Measurements from ENCODE around the gene KDSR. TPM values are rescaled to one million over a fixed set of nuclear protein-coding genes. Genes with fewer than 3 reads are reported as not detected.
"Not testable (repeated sequence)": the region's sequence is repeated elsewhere in the genome, so short reads cannot be mapped to it uniquely, and the experiment has no call there.

Gene KDSR
- polyA plus RNA-seq, 3 donors: 9.6 to 38.5 (median 29.9) TPM

DNA sequence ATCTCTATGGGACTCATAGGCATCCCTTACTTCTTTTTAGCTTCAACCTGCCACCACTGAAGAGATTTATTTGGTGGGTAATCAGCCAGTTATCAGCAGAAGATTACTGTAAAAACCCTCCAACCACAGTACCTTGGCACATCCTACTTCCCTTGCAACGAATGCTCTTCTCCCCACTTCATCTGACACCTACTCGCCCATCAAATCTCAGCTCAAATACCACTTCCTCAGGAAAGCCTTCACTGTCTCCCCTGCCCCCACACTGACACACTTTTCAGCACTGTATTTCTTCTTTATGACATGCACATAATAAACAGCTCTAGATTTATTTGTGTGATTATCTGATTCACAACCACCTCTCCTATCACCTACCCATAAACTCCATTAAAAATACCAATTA, 3.1 kb downstream of the KDSR start:
- no peak for DNase-seq
- H3K4me3 Mint-ChIP-seq: no peak overlapping the region
- Histone ChIP-seq H3K4me1 (ENCODE audit: control insufficient read depth in 1 of 2, insufficient read depth in 2 of 2, low read length in 2 of 2) (peaks cover 14 to 22% of the 10 kb centered on the region in 2 donors), H2AFZ (ENCODE audit: insufficient read depth, low read depth, low read length, poor library complexity, severe bottlenecking) (no peak overlapping the region), H3K9me3 (replicated peaks in 1 of 2; ENCODE audit: control insufficient read depth in 1 of 2, insufficient read depth in 1 of 2, low read length in 2 of 2) (no peaks in the 10 kb centered on the region), H3K27me3 (ENCODE audit: control insufficient read depth in 2 of 2, insufficient read depth in 2 of 2, low read length in 2 of 2) (peaks cover 0 to 5% of the 10 kb centered on the region in 2 donors), H3K27ac (ENCODE audit: low read depth in 1 of 2, low read length in 2 of 2) (no peak overlapping the region), H4K20me1 (ENCODE audit: insufficient read depth, low read length) (no peaks in the 10 kb centered on the region), H3K36me3 (replicated peaks in 1 of 2; ENCODE audit: control insufficient read depth in 1 of 2, insufficient read depth in 2 of 2, low read length in 2 of 2) (peaks cover 14 to 28% of the 10 kb centered on the region in 2 donors), H3K79me2 (ENCODE audit: insufficient read depth, low read length) (peaks cover 7% of the 10 kb centered on the region), H3K9ac (ENCODE audit: insufficient read depth, low read length, poor library complexity, severe bottlenecking) (no peak overlapping the region), H3K4me3 (replicated peaks in 1 of 3; ENCODE audit: low read depth in 2 of 3, low read length in 3 of 3) (no peak overlapping the region), H3K4me2 (replicated peaks; ENCODE audit: extremely low read depth, low read length, poor library complexity, severe bottlenecking) (no peak overlapping the region)
- no peak overlapping the region for H3K27ac Mint-ChIP-seq
- peaks cover 5 to 8% (median 6%) of the 10 kb centered on the region in 3 donors for H3K27me3 Mint-ChIP-seq (ENCODE audit: low read depth in 3 of 3)
- TF ChIP-seq, protein P1, sequence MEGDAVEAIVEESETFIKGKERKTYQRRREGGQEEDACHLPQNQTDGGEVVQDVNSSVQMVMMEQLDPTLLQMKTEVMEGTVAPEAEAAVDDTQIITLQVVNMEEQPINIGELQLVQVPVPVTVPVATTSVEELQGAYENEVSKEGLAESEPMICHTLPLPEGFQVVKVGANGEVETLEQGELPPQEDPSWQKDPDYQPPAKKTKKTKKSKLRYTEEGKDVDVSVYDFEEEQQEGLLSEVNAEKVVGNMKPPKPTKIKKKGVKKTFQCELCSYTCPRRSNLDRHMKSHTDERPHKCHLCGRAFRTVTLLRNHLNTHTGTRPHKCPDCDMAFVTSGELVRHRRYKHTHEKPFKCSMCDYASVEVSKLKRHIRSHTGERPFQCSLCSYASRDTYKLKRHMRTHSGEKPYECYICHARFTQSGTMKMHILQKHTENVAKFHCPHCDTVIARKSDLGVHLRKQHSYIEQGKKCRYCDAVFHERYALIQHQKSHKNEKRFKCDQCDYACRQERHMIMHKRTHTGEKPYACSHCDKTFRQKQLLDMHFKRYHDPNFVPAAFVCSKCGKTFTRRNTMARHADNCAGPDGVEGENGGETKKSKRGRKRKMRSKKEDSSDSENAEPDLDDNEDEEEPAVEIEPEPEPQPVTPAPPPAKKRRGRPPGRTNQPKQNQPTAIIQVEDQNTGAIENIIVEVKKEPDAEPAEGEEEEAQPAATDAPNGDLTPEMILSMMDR (IDR thresholded peaks at IDR 0.05): no peak
- peaks cover 25% of the 10 kb centered on the region for H3K4me1 Mint-ChIP-seq
- intact Hi-C loops (cut with micrococcal nuclease): loop anchor here in 1 of 2 donors (10.0 kb wide), 1 partner anchor 61 kb away; the partner anchor contains the start of gene VPS4B
- WGBS (ENCODE audit: insufficient coverage): 17% methylated on average over 2 of the region's 2 CpGs
- peaks cover 19 to 20% of the 10 kb centered on the region in 2 donors for H3K36me3 Mint-ChIP-seq
- H3K9me3 Mint-ChIP-seq: peaks cover 0 to under 1% (median 0%) of the 10 kb centered on the region in 7 donors

DNA sequence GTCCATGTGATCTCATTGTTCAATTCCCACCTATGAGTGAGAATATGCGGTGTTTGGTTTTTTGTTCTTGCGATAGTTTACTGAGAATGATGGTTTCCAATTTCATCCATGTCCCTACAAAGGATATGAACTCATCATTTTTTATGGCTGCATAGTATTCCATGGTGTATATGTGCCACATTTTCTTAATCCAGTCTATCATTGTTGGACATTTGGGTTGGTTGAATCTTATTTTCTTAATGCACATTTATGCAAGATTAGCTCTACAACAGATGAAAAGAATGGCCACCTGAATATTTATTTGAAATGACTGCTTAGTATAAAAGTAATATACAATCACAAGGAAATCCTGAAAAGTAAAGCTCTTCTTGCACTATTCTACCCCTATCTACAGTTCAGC, 3.6 kb downstream of the KDSR start:
- H3K27ac ChIP-seq (ENCODE audit: low read depth in 1 of 2, low read length in 2 of 2); H3K27me3 Mint-ChIP-seq (ENCODE audit: low read depth in 3 of 3); DNase-seq; H3K4me2 ChIP-seq (replicated peaks; ENCODE audit: extremely low read depth, low read length, poor library complexity, severe bottlenecking); H3K4me3 ChIP-seq (replicated peaks in 1 of 3; ENCODE audit: low read depth in 2 of 3, low read length in 3 of 3); H3K79me2 ChIP-seq (ENCODE audit: insufficient read depth, low read length); H3K4me3 Mint-ChIP-seq; H2AFZ ChIP-seq (ENCODE audit: insufficient read depth, low read depth, low read length, poor library complexity, severe bottlenecking); H3K27me3 ChIP-seq (ENCODE audit: control insufficient read depth in 2 of 2, insufficient read depth in 2 of 2, low read length in 2 of 2); H4K20me1 ChIP-seq (ENCODE audit: insufficient read depth, low read length); H3K9ac ChIP-seq (ENCODE audit: insufficient read depth, low read length, poor library complexity, severe bottlenecking); H3K9me3 Mint-ChIP-seq; H3K9me3 ChIP-seq (replicated peaks in 1 of 2; ENCODE audit: control insufficient read depth in 1 of 2, insufficient read depth in 1 of 2, low read length in 2 of 2); H3K27ac Mint-ChIP-seq: not testable (repeated sequence)
- peaks cover 14 to 22% of the 10 kb centered on the region in 2 donors for H3K4me1 ChIP-seq (ENCODE audit: control insufficient read depth in 1 of 2, insufficient read depth in 2 of 2, low read length in 2 of 2)
- Mint-ChIP-seq H3K4me1 (peaks cover 21% of the 10 kb centered on the region), H3K36me3 (peaks cover 19 to 22% of the 10 kb centered on the region in 2 donors)
- intact Hi-C loops (cut with micrococcal nuclease): loop anchor here in 1 of 2 donors (10.0 kb wide), 1 partner anchor 61 kb away; the partner anchor contains the start of gene VPS4B
- WGBS (ENCODE audit: insufficient coverage): no CpG with 5 or more reads among the region's 2 CpGs
- H3K36me3 ChIP-seq (replicated peaks in 1 of 2; ENCODE audit: control insufficient read depth in 1 of 2, insufficient read depth in 2 of 2, low read length in 2 of 2): peaks cover 14 to 30% of the 10 kb centered on the region in 2 donors

All from CD14-positive monocyte (primary cell).